COLO668 (cell line): ENCODE data around the gene GRM5.
"Not testable (repeated sequence)": the region's sequence is repeated elsewhere in the genome, so short reads cannot be mapped to it uniquely, and the experiment has no call there.

Experiments used
- DNase-seq: peaks from one replicate; lab custom pipeline; 2025; ENCODE audit not compliant: unreplicated experiment; lab: John Stamatoyannopoulos, UW

The GRM5 gene

GRCh38 chr11:88978992-88979391 lies 86.8 kb downstream of the GRM5 start:
- DNase-seq = not testable (repeated sequence)

GRCh38 chr11:88975441-88975840 lies 90.3 kb downstream of the GRM5 start:
- not testable (repeated sequence) for DNase-seq

DNA sequence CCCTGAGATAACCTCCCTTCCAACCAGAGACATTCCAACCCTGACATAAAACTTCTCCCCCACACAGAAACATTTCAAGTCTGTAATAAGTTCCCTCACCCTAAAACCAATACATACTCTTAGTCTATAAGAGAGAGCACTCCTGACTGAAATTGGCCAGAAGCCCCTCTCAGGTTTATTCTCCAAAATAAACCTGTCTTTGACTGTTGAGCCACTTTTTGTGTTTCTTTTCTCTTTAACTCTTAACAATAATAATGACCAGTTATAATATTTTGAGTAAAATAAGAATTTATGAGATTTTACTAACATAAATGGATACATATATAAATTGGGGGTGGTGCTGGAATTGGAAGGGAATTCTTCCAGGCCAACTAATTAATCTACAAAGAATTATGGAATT lies 93.6 kb downstream of the GRM5 start:
- no peak for DNase-seq

- DNase-seq = not testable (repeated sequence)
These were observed 104.2 kb downstream of the GRM5 start for GRCh38 chr11:88961621-88962020.

GRCh38 chr11:88959857-88960256 lies 105.9 kb downstream of the GRM5 start:
- DNase-seq = not testable (repeated sequence)

DNA sequence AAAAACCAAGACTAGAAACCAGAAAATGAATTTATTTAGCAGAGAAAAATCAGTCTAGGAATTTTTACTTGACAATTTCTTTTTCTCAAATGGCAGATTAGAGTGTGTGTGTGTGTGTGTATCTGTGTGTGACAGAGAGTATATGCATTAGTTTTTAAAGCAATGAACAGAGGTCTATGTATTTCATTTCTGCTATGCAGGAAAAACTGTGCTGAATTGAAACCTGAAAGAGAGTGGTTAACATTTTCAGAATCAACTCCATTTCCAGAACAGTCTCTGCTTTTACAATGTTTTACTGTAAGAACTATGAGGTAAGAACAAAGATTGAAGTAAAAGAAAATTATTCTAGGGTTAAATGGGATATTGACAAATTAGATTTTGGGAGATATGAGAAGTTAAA lies 114.8 kb downstream of the GRM5 start:
- DNase-seq = no peak

GRCh38 chr11:88948908-88949307 lies 116.9 kb downstream of the GRM5 start:
- not testable (repeated sequence) for DNase-seq

GRCh38 chr11:88947843-88948572 lies 117.8 kb downstream of the GRM5 start:
- DNase-seq = not testable (repeated sequence)

GRCh38 chr11:88929665-88930064 lies 136.1 kb downstream of the GRM5 start:
- not testable (repeated sequence) for DNase-seq

- DNase-seq = not testable (repeated sequence)
These were observed 148.7 kb downstream of the GRM5 start for GRCh38 chr11:88917065-88917464.

- DNase-seq = no peak
These were observed 156.3 kb downstream of the GRM5 start for GRCh38 chr11:88909500-88909899.

- not testable (repeated sequence) for DNase-seq
These were observed 164.3 kb downstream of the GRM5 start for GRCh38 chr11:88901436-88901835.

DNA sequence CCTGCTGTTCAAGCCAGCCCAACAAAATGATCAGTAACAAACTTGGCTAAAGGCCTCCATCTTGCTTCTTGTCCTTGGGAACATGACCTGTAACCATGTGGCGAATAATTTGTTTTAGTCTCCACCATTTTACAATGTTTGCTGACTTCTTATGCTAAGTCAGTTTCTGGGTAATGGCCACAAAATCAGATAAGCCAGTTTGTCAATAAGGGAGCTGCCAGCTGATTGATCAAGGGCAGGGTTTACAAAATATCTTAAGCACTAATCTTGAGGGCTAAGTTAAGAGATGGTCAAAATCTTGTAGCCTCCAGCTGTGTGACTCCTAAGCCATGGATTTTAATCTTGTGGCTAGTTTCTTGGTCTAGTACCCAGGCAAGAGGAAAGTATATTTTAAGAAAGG lies 176.9 kb downstream of the GRM5 start:
- not testable (repeated sequence) for DNase-seq

- peak; percentile 6 for DNase-seq
These were observed 179.0 kb downstream of the GRM5 start for GRCh38 chr11:88886796-88887195.

DNA sequence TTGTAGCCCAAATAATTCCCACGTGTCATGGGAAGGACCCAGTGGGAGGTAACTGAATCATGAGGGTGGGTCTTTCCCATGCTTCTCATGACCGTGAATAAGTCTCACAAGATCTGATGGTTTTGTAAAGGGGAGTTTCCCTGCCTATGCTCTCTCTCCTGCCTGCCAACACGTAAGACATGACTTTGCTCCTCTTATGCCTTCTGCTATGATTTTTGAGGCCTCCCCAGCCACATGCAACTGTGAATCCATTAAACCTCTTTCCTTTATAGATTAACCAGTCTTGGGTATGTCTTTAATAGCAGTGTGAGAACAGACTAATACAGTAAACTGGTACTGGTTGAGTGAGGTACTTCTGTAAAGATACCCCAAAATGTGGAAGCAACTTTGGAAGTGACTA lies 183.0 kb downstream of the GRM5 start:
- not testable (repeated sequence) for DNase-seq

DNA sequence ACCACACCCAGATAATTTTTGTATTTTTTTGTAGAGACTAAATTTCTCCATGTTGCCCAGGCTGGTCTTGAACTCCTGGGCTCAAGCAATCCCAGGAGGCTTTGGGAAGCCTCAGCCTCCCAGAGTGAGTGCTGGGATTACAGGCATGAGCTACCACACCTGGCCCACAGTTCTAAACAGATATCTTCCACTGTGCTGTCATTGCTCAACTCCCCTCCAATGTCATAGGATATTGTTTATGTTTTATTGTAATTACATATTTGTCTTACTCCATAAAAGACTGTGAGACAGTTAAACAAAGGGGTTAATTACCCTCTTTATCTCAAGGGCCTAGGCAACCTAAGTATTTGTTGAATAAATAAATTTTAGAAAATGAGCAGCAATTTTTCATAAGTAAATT lies 204.2 kb downstream of the GRM5 start:
- no peak for DNase-seq

- DNase-seq = not testable (repeated sequence)
These were observed 205.4 kb downstream of the GRM5 start for GRCh38 chr11:88860431-88860830.

DNA sequence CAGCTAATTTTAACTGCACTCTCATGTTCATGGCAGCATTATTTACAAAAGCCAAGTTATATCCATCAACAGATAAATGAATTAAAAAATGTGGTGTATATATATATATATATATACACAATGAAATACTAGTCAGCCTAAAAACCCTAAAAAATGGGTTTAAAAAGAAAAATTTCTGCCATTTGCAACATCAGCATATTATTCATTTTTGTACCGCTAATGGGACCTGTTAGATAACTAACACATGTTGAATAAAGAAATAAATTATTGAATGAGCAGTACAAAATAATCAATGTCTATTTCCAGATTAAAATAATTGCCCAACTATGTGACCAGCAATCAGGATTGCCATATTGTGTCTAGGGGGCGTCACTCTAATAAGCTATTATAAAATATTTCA lies 211.8 kb downstream of the GRM5 start:
- not testable (repeated sequence) for DNase-seq

GRCh38 chr11:88851547-88851946 lies 214.2 kb downstream of the GRM5 start:
- not testable (repeated sequence) for DNase-seq

GRCh38 chr11:88849773-88850172 lies 216.0 kb downstream of the GRM5 start:
- not testable (repeated sequence) for DNase-seq

DNA sequence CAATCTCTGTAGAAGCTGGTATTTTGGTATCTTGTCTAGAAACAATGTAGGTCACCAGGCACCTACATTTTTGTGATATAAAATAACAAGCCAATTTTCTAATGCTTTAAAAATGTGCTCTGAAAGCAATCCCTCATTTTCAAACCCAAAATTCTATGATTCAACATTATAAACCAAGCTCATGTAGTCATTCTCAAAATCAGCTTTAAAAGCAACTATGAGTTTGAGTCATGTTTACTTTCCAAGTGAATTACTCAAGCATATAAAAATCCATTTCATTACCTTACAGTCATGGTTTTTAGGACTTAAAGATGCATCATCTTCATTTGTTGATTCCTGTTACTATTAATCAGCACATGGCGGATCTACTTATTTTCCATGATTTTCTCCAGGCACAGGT lies 216.4 kb downstream of the GRM5 start:
- DNase-seq = no peak

- not testable (repeated sequence) for DNase-seq
These were observed 219.5 kb downstream of the GRM5 start for GRCh38 chr11:88846266-88846665.

DNA sequence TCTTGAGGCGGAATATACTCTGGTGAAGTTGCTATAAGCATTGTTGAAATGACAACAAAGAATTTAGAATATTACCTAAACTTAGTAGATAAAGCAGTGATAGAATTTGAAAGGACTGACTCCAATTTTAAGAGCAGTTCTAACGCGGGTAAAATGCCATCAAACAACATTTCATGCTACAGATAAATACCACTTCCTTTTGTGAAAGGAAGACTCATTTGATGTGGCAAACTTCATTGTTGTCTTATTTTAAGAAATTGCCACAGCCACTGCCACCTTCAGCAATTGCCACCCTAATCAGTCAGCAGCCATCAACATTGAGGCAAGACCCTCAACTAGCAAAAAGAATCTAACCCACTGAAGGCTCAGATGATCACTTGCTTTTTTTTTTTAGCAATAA lies 220.8 kb downstream of the GRM5 start:
- DNase-seq = not testable (repeated sequence)
